Mammary epithelial cell (primary cell): Measurements from ENCODE around the gene VPS45.

Experiments used
- CTCF ChIP-seq, 2 donors: IDR thresholded peaks in 1 of 2; conservative IDR thresholded peaks in 1 of 2; 2 replicates each; pipeline ENCODE4 v1.5.1; 2011 to 2012; ENCODE audit warnings: inconsistent platforms in 2 of 2, low read length in 2 of 2, mild to moderate bottlenecking in 2 of 2, control low read depth in 1 of 2, low read depth in 1 of 2; ENCODE audit not compliant: insufficient read depth in 1 of 2; ENCODE audit errors: extremely low read depth in 1 of 2
- EZH2 ChIP-seq: IDR thresholded peaks from 2 replicates; pipeline ENCODE4 v1.6.1; 2012; ENCODE audit warnings: low read length, inconsistent platforms, borderline replicate concordance

- no peak for TF ChIP-seq CTCF (conservative IDR thresholded peaks at IDR 0.05 in 1 of 2, IDR thresholded peaks at IDR 0.05 in 1 of 2; ENCODE audit: extremely low read depth in 1 of 2, insufficient read depth in 1 of 2, low read depth in 1 of 2, low read length in 2 of 2)
- TF ChIP-seq EZH2 = no peak
Observed at GRCh38 chr1:150110116-150110515, 42.5 kb downstream of the VPS45 start.
